GM12874 (cell line): Measurements from ENCODE around the gene RCAN1.

ENCODE experiments used
- TF ChIP-seq, protein P1 (sequence below): IDR thresholded peaks from 2 replicates; pipeline ENCODE4 v1.5.1; 2011; ENCODE audit warnings: low read depth, mild to moderate bottlenecking, control low read depth, low read length, moderate library complexity; ENCODE audit not compliant: insufficient read depth

Gene RCAN1

DNA sequence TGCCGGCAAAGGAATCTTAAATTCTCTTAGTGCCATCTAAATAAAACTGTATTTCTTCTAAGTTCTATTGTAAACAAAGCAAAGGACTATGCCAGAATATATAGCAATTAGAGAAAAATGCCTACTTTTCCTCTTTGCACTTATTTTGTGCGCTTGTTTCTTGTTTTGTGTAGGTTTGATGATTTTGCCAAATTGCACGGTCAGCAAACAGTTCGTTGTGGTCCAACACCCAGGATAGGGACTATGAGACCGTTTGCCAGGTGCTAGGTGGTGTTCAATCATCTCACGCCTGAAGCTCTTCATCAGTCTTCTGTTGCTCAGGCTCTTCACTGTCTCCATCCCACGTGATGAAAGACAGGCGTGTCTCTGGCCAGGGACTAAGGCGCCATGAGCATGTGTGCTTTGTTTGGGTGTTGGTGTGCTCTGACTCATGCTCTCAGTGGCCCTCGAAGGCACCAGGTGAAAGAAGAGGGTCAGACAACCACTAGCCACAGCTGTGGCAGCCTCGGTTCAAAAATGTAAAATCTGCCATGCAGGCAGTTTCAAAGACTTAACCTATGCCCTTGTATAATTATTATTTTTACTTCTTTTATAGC, 66.0 kb downstream of the RCAN1 start:
- TF ChIP-seq, protein P1, sequence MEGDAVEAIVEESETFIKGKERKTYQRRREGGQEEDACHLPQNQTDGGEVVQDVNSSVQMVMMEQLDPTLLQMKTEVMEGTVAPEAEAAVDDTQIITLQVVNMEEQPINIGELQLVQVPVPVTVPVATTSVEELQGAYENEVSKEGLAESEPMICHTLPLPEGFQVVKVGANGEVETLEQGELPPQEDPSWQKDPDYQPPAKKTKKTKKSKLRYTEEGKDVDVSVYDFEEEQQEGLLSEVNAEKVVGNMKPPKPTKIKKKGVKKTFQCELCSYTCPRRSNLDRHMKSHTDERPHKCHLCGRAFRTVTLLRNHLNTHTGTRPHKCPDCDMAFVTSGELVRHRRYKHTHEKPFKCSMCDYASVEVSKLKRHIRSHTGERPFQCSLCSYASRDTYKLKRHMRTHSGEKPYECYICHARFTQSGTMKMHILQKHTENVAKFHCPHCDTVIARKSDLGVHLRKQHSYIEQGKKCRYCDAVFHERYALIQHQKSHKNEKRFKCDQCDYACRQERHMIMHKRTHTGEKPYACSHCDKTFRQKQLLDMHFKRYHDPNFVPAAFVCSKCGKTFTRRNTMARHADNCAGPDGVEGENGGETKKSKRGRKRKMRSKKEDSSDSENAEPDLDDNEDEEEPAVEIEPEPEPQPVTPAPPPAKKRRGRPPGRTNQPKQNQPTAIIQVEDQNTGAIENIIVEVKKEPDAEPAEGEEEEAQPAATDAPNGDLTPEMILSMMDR, result no peak

DNA sequence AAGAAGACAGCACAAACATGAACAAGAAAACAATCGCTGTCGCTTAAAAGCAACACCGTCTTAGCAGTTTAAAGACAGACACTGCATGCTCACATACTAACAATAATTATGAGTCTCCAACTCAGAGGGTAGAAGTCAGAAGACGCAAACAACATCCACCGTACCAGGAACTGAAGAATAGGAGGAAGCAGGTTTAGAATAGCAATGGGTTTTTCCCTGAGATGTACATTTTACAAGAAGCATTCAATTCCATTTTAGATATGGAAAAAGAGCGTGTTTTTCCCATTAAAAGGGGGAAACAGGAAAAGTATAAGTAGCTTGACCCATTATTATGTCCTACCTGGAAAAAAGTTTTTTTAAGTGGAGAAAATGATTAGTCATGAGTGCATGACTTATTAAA, 68.4 kb downstream of the RCAN1 start:
- TF ChIP-seq, protein P1, result no peak

DNA sequence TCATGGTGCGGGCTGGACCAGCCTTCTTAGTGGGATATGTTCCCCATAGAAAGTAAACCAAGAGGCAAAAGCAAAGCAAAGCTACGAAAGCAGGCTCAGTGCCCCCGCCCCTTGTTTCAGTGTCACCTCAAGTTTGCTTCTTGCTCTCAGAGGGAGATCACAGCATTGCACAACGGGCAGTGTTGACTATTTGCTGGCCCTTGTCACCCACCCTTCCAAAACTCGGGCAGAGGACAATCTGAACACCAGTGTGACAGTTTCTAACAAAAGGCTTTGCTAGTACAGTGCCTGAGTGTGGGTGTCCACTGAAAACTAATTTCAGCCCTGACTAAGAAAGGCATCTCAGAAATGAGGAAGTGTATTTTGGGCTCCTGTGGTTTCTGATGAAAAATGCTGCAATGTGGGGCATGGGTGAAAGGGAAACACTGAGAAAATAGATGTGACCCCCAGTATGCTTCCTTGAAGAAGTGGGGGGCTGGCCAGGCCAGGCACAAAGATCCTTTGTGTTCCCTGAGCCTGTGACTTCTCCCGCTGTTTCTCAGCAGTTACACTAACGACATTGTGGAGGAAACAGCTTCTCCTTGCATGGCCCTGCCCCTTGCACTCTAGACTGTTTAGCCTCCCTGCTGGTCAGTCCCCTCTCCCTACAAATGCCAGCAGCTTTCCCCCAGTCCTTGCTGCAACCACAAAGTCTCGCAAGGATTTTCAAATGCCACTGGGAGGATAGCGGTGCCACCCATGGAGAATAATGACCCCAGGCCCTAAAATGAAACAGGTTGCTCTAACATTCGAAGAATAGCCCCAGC, 69.6 kb downstream of the RCAN1 start:
- TF ChIP-seq, protein P1, result no peak

DNA sequence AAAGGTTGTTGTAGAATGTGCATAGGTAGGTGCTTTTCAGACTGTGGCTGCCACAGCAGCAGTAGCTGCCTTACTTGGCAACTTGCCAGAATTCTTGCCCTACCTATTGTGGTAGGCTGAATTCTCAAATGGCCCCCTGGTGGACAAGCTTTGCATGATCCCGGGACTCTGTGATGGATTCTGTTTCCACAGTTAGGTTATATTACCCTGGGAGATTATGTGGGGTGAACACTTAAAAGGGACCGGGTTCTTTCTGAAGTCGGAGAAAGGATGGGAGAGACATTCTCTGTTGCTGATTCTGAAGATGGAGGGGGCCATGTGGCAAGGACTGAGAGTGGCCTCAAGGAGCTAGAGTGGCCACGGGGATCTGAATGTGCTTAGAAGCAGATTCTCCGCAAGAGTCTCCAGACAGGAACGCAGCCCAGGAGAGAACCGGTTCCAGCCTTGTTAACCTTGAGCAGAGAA, 70.8 kb downstream of the RCAN1 start:
- TF ChIP-seq, protein P1, result peak; percentile 48

DNA sequence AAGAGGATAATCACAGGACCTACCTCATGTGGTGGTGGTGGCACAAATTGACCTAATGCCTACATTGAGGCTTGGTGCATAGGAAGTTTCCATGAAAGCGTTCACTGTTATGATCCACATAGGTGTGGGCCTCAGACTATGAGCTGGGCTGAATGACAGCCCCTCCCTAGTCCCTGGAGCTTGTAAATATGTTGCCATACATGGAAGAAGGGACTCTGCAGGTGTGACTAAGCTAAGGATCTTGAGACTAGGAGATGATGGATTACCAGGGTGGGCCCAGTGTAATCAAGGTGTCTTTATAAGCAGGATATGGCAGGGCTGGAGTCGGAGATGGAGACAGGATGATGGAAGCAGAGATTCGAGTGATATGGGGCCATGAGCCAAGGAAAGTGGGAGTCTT, 71.9 kb downstream of the RCAN1 start:
- TF ChIP-seq, protein P1, result no peak

DNA sequence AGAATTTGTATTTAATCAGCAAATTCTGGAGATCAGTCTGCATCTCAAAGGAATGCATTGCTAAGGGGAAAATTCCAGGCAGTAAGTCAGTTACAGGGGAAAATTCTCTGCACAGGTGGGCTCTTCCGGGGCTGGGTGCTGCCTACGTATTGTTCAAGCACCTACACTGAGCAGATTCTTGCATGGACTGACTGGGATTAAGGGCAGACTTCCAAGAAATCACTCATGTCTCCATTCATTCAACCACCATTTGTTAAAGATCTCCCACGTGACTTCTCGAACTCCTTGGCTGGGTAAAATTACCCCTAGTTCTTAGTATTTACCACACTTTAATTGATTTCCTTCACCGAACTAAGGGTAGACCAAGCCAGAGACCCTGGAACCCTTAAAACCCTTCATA, 74.7 kb downstream of the RCAN1 start:
- TF ChIP-seq, protein P1, result no peak

DNA sequence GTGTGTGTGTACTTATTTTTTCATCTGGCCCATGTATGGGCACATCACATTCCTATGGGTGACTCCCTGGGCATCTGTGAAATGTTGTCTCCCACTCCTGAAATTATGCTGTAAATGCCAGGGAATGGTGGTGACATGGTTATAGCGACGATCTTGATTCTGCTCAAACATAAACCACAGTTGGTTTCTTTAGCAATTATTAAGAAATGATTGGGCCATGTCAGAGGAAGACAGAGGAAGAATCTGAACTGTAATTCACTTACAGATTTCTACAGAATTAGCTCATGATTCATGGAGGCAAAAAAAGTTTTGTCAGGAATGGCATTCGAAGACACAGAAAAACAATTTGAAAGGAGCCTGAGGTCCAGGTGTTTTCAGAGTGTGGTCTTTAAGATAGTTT, 77.1 kb downstream of the RCAN1 start:
- TF ChIP-seq, protein P1, result no peak
